Mesenchymal stem cell (in vitro differentiated cells and primary cell): Measurements from ENCODE around the gene EID1.
"Not testable (repeated sequence)": the region's sequence is repeated elsewhere in the genome, so short reads cannot be mapped to it uniquely, and the experiment has no call there.

Experiments used
- DNase-seq: peaks from one replicate; pipeline ENCODE4 v3.0.0-alpha.2; 2013
- H2AFZ ChIP-seq: one replicate; pipeline ENCODE4 v1.6.1; 2013; ENCODE audit warnings: low read depth, mild to moderate bottlenecking, control low read depth, inconsistent platforms, low read length, moderate library complexity
- H2AK5ac ChIP-seq: 2 replicates; pipeline ENCODE4 v1.6.1; 2013; ENCODE audit warnings: low read length, moderate library complexity, mild to moderate bottlenecking, inconsistent platforms; ENCODE audit not compliant: severe bottlenecking
- H2BK120ac ChIP-seq: one replicate; pipeline ENCODE4 v1.6.1; 2013; ENCODE audit warnings: low read depth, mild to moderate bottlenecking, inconsistent platforms, low read length, moderate library complexity
- H2BK12ac ChIP-seq, 2 experiments: one replicate each; pipeline ENCODE4 v1.6.1; 2013; ENCODE audit warnings: inconsistent platforms in 2 of 2, low read length in 2 of 2, mild to moderate bottlenecking in 2 of 2, moderate library complexity in 2 of 2, control low read depth in 1 of 2
- H2BK15ac ChIP-seq: one replicate; pipeline ENCODE4 v1.6.1; 2013; ENCODE audit warnings: mild to moderate bottlenecking, low read depth, inconsistent platforms; ENCODE audit not compliant: poor library complexity, severe bottlenecking
- H2BK5ac ChIP-seq: 2 replicates; pipeline ENCODE4 v1.6.1; 2013; ENCODE audit warnings: low read depth, mild to moderate bottlenecking, low read length, control low read depth, inconsistent platforms; ENCODE audit not compliant: poor library complexity, severe bottlenecking
- H3K14ac ChIP-seq, 2 experiments: one replicate each; pipeline ENCODE4 v1.6.1; 2013; ENCODE audit warnings: inconsistent platforms in 2 of 2, low read length in 2 of 2, control low read depth in 1 of 2, mild to moderate bottlenecking in 1 of 2, moderate library complexity in 1 of 2
- H3K18ac ChIP-seq, 2 experiments: one replicate each; pipeline ENCODE4 v1.6.1; 2013; ENCODE audit warnings: inconsistent platforms in 2 of 2, low read length in 2 of 2, control low read depth in 1 of 2, low read depth in 1 of 2, mild to moderate bottlenecking in 1 of 2
- H3K23ac ChIP-seq, 2 experiments: one replicate each; pipeline ENCODE4 v1.6.1; 2013; ENCODE audit warnings: inconsistent platforms in 2 of 2, low read length in 2 of 2, mild to moderate bottlenecking in 2 of 2, moderate library complexity in 2 of 2, control low read depth in 1 of 2
- H3K27ac ChIP-seq: 2 replicates; pipeline ENCODE4 v1.5.1; 2013; ENCODE audit warnings: mild to moderate bottlenecking, moderate library complexity, low read length, control low read depth, inconsistent platforms; ENCODE audit not compliant: poor library complexity, severe bottlenecking
- H3K27me3 ChIP-seq, 2 experiments: 2 replicates each; pipeline versions ENCODE4 v1.6.1 to v1.7.0; 2013; ENCODE audit warnings: low read length in 2 of 2, mild to moderate bottlenecking in 2 of 2, moderate library complexity in 2 of 2, control low read depth in 1 of 2, inconsistent platforms in 1 of 2; ENCODE audit not compliant: control insufficient read depth in 1 of 2, insufficient read depth in 1 of 2
- H3K36me3 ChIP-seq, 2 experiments: 2 replicates each; pipeline versions ENCODE4 v1.6.1 to v1.7.0; 2013; ENCODE audit warnings: low read length in 2 of 2, control low read depth in 1 of 2, inconsistent platforms in 1 of 2, low read depth in 1 of 2, mild to moderate bottlenecking in 1 of 2; ENCODE audit not compliant: insufficient read depth in 2 of 2, control insufficient read depth in 1 of 2
- H3K4ac ChIP-seq, 2 experiments: one replicate each; pipeline ENCODE4 v1.6.1; 2013; ENCODE audit warnings: inconsistent platforms in 2 of 2, low read length in 2 of 2, mild to moderate bottlenecking in 2 of 2, moderate library complexity in 2 of 2, control low read depth in 1 of 2, low read depth in 1 of 2
- H3K4me1 ChIP-seq: 2 replicates; pipeline ENCODE4 v1.6.1; 2013; ENCODE audit warnings: low read depth, low read length, control low read depth; ENCODE audit not compliant: control insufficient read depth, insufficient read depth
- H3K4me2 ChIP-seq: 2 replicates; pipeline ENCODE4 v1.6.1; 2013; ENCODE audit warnings: low read length, mild to moderate bottlenecking, inconsistent platforms; ENCODE audit not compliant: poor library complexity, severe bottlenecking
- H3K4me3 ChIP-seq, 2 experiments: 2 replicates each; pipeline versions ENCODE4 v1.5.1 to v1.7.0; 2013; ENCODE audit warnings: low read length in 2 of 2, mild to moderate bottlenecking in 2 of 2, control low read depth in 1 of 2, low read depth in 1 of 2; ENCODE audit not compliant: insufficient read depth in 1 of 2
- H3K79me1 ChIP-seq: replicated peaks from 2 replicates; pipeline ENCODE4 v1.6.1; 2013; ENCODE audit warnings: mild to moderate bottlenecking, control low read depth, low read length, inconsistent platforms; ENCODE audit not compliant: poor library complexity, severe bottlenecking
- H3K9ac ChIP-seq: 2 replicates; pipeline ENCODE4 v1.7.0; 2013; ENCODE audit warnings: mild to moderate bottlenecking, low read length, moderate library complexity
- H3K9me3 ChIP-seq: 2 replicates; pipeline ENCODE4 v1.7.0; 2013; ENCODE audit warnings: mild to moderate bottlenecking, low read length; ENCODE audit not compliant: control insufficient read depth
- H4K8ac ChIP-seq: one replicate; pipeline ENCODE4 v1.6.1; 2013; ENCODE audit warnings: inconsistent platforms, mild to moderate bottlenecking, low read length, moderate library complexity
- H4K91ac ChIP-seq: one replicate; pipeline ENCODE4 v1.6.1; 2013; ENCODE audit warnings: mild to moderate bottlenecking, low read length, inconsistent platforms
- WGBS: methylation state at CpG from one replicate; pipeline ENCODE4 v1.1.7; 2013; ENCODE audit warnings: mixed read lengths; 5-methylcytosine and 5-hydroxymethylcytosine counted together

Gene EID1

GRCh38 chr15:48850648-48851047, 27.3 kb upstream of the EID1 start:
- H2BK15ac ChIP-seq, result no peak overlapping the region
- H3K23ac ChIP-seq, result no peak overlapping the region
- no peak overlapping the region for H4K8ac ChIP-seq
- H3K18ac ChIP-seq, result no peak overlapping the region
- H2AFZ ChIP-seq, result no peak overlapping the region
- H3K9ac ChIP-seq, result no peak overlapping the region
- H2BK120ac ChIP-seq, result no peak overlapping the region
- peaks cover 1% of the 10 kb centered on the region for H3K4me1 ChIP-seq
- H2AK5ac ChIP-seq, result no peak overlapping the region
- no peak overlapping the region for H2BK5ac ChIP-seq
- no peak overlapping the region for H3K4ac ChIP-seq
- 83% methylated on average over 2 of the region's 2 CpGs for WGBS
- H3K27ac ChIP-seq, result no peak overlapping the region
- no peak for DNase-seq
- H3K4me3 ChIP-seq, result no peak overlapping the region
- H3K14ac ChIP-seq, result no peak overlapping the region
- H3K36me3 ChIP-seq, result no peaks in the 10 kb centered on the region
- no peaks in the 10 kb centered on the region for H3K79me1 ChIP-seq
- no peak overlapping the region for H4K91ac ChIP-seq
- no peak overlapping the region for H2BK12ac ChIP-seq
- no peak overlapping the region for H3K4me2 ChIP-seq
- H3K9me3 ChIP-seq, result no peaks in the 10 kb centered on the region
- H3K27me3 ChIP-seq, result no peaks in the 10 kb centered on the region

- no peak overlapping the region for H2BK12ac ChIP-seq
- no peaks in the 10 kb centered on the region for H3K36me3 ChIP-seq
- H3K27ac ChIP-seq, result no peak overlapping the region
These were observed 26.0 kb upstream of the EID1 start for GRCh38 chr15:48851956-48852355.

DNA sequence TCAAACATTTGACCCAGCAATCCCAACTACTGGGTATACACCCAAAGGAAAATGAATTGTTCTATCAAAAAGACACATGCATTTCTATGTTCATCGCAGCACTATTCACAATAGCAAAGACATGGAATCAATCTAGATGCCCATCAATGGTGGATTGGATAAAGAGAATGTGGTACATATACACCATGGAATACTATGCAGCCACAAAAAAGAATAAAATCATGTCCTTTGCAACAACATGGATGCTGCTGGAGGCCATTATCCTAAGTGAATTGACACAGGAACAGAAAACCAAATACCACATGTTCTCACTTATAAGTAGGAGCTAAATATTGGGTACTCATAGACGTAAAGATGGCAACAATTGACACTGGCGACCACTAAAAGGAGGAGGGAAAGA, 23.5 kb upstream of the EID1 start:
- not testable (repeated sequence) for H4K91ac ChIP-seq, H2AK5ac ChIP-seq, H3K36me3 ChIP-seq, H3K23ac ChIP-seq, H3K4ac ChIP-seq, H2BK120ac ChIP-seq, H2BK5ac ChIP-seq, H4K8ac ChIP-seq, DNase-seq, H2AFZ ChIP-seq, H3K4me1 ChIP-seq, H3K9ac ChIP-seq, H3K27me3 ChIP-seq, H2BK12ac ChIP-seq, H3K9me3 ChIP-seq, H3K18ac ChIP-seq, H3K14ac ChIP-seq, H3K4me2 ChIP-seq, H3K27ac ChIP-seq, H3K79me1 ChIP-seq, H2BK15ac ChIP-seq, H3K4me3 ChIP-seq
- 92% methylated on average over 2 of the region's 3 CpGs for WGBS

More at GRCh38 chr15:48851956-48852355, 26.0 kb upstream of the EID1 start:
- Histone ChIP-seq H3K23ac (no peak overlapping the region), H3K4ac (no peak overlapping the region), H3K4me1 (peaks cover 1% of the 10 kb centered on the region), H4K91ac (no peak overlapping the region), H3K9me3 (no peaks in the 10 kb centered on the region), H2BK120ac (no peak overlapping the region), H3K18ac (no peak overlapping the region), H3K79me1 (no peaks in the 10 kb centered on the region), H2AFZ (no peak overlapping the region), H3K4me3 (no peak overlapping the region), H2BK15ac (no peak overlapping the region), H3K27me3 (no peaks in the 10 kb centered on the region), H2AK5ac (no peak overlapping the region), H4K8ac (no peak overlapping the region), H3K4me2 (no peak overlapping the region), H2BK5ac (no peak overlapping the region), H3K14ac (no peak overlapping the region), H3K9ac (no peak overlapping the region)
- DNase-seq, result no peak

GRCh38 chr15:48855501-48856440, 22.2 kb upstream of the EID1 start:
- Histone ChIP-seq H3K18ac (peak overlapping the region in 1 of 2 experiments; percentile 62), H3K27me3 (no peaks in the 10 kb centered on the region), H3K14ac (no peak overlapping the region), H3K9me3 (no peaks in the 10 kb centered on the region), H4K91ac (no peak overlapping the region), H2BK120ac (no peak overlapping the region), H2AFZ (no peak overlapping the region), H2BK5ac (no peak overlapping the region), H3K4me1 (peaks cover 1% of the 10 kb centered on the region), H2BK12ac (no peak overlapping the region), H3K23ac (no peak overlapping the region), H4K8ac (peak overlapping the region; percentile 69), H3K9ac (peak overlapping the region; percentile 76), H2BK15ac (no peak overlapping the region), H2AK5ac (peak overlapping the region; percentile 64), H3K36me3 (no peaks in the 10 kb centered on the region), H3K4me2 (no peak overlapping the region), H3K4ac (no peak overlapping the region), H3K27ac (peak overlapping the region; percentile 13), H3K4me3 (peak overlapping the region in 1 of 2 experiments; percentile 47), H3K79me1 (no peaks in the 10 kb centered on the region)
- WGBS, result 48% methylated on average over 4 of the region's 6 CpGs
- DNase-seq, result peak; percentile 60
